A549 treated with CORT108297 at 1 μM for 4 hours (cell line): ENCODE data around the gene SUCNR1. TPM values are rescaled to one million over a fixed set of nuclear protein-coding genes. Genes with fewer than 3 reads are reported as not detected.

ENCODE experiments used
- total RNA-seq: library from RNA; stranded (reverse); fragments of 200-300 nt; extraction: Qiagen RNA extraction; gene quantifications from 5 replicates; pipeline ENCODE4 v1.2.3, GENCODE V29; 2022

Gene SUCNR1, protein sequence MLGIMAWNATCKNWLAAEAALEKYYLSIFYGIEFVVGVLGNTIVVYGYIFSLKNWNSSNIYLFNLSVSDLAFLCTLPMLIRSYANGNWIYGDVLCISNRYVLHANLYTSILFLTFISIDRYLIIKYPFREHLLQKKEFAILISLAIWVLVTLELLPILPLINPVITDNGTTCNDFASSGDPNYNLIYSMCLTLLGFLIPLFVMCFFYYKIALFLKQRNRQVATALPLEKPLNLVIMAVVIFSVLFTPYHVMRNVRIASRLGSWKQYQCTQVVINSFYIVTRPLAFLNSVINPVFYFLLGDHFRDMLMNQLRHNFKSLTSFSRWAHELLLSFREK
- 0.05 to 0.14 TPM (median 0.13 TPM) in 5 replicates for total RNA-seq

DNA sequence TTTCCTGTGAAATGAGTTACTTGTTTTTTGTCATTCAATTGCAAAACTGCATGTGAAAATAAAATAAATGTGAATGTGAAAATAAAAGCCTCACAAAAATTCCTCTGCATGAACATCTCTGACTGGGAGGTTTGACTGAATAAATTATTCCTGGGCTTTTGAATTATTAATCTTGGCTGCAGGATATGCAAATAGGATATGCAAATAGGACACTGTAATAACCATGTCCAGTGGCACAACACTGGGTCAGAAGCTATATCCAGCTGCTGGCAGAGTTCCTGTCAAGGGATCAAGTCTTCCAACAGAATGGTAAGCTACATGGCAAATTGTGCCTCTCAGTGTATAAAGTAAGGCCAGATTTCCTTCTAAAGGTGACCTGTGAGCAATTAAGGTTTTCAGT, at the start of gene SUCNR1:
SUCNR1 (plus strand) TSS at position 246 of the 400 bp plus-strand sequence. CDS start 6,250 bp downstream, outside the sequence.

Other genes with a start within 250 kb of the SUCNR1 start
- gene AADACL2, start 139.7 kb upstream of the SUCNR1 start, total RNA-seq = not detected in 5 replicates
- gene AADAC, start 59.5 kb upstream of the SUCNR1 start, total RNA-seq = 16.4 to 19.6 TPM (median 17.9 TPM) in 5 replicates